Medulla oblongata (tissue), 1 donor: Measurements from ENCODE around the gene CHL1.

ENCODE experiments used
- DNase-seq: peaks from one replicate; pipeline ENCODE4 v3.0.0-alpha.2; 2015; ENCODE audit errors: extremely low spot score

Gene CHL1, protein sequence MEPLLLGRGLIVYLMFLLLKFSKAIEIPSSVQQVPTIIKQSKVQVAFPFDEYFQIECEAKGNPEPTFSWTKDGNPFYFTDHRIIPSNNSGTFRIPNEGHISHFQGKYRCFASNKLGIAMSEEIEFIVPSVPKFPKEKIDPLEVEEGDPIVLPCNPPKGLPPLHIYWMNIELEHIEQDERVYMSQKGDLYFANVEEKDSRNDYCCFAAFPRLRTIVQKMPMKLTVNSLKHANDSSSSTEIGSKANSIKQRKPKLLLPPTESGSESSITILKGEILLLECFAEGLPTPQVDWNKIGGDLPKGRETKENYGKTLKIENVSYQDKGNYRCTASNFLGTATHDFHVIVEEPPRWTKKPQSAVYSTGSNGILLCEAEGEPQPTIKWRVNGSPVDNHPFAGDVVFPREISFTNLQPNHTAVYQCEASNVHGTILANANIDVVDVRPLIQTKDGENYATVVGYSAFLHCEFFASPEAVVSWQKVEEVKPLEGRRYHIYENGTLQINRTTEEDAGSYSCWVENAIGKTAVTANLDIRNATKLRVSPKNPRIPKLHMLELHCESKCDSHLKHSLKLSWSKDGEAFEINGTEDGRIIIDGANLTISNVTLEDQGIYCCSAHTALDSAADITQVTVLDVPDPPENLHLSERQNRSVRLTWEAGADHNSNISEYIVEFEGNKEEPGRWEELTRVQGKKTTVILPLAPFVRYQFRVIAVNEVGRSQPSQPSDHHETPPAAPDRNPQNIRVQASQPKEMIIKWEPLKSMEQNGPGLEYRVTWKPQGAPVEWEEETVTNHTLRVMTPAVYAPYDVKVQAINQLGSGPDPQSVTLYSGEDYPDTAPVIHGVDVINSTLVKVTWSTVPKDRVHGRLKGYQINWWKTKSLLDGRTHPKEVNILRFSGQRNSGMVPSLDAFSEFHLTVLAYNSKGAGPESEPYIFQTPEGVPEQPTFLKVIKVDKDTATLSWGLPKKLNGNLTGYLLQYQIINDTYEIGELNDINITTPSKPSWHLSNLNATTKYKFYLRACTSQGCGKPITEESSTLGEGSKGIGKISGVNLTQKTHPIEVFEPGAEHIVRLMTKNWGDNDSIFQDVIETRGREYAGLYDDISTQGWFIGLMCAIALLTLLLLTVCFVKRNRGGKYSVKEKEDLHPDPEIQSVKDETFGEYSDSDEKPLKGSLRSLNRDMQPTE (N-terminal part only)

DNA sequence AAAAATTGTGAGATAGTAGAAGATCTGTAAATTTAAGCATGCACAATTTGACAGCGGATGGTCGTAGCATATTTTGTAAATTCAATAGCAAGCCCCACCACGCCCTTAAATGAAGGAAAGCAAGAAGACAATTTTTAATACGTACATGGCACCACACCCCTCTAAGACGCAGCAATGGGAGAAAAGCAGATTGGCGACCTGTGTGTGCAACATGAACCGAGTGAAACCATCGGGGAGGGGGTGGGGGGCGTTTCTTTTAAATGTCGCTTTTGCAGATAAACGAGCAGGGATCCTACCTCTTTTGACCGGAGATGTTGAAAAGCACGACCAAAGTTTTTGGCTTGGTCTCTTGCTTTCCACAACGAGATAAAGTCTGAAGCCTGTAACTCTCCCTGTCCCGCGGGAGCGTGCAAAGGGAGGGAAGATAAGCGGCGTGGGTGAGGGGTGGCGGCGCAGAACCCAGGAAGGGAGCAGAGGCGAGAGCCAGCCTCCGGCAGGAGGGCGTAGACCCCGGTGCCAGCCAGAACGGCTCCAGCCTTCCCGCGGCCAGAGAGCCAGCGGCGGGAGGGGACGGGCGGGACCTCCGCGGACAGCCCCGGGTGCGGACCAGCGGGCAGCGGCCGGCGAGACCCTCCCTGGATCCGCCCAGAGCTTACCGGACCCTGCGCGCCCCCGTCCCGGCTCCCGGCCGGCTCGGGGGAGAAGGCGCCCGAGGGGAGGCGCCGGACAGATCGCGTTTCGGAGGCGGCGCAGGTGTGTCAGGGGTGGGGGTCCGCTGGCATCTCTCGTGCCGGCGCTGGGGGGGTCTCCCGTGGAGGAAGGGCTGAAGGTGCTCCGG is at the start of gene CHL1:
Gene CHL1 (plus strand): TSS at position 453 of the 838 bp plus-strand sequence. CDS start 123,014 bp downstream, outside the sequence.
- DNase-seq = no peak

DNA sequence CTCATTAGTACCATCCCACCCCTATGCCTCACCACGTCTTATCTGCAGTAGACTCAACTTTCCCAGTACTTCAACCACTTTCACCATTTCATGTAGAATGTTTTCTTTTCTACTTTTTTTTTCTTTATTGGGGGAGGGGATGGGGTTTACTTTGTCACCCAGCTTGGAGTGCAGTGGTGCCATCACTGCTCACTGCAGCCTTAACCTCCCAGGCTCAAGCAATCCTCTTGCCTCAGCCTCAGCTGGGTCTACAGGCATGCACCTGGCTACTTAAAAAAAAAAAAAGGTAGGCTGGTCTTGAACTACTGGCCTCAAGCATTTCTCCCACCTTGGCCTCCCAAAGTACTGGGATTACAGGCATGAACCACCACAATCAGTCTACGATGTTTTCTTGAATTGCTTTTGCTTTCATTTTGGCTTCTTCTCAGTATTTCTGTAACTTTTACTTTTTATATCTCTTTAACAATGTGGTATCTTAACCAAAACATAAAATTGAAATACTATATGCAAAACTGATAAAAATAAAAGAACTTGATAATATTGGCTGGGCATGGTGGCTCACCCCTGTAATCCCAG is 44.9 kb upstream of the CHL1 start:
- no peak for DNase-seq

DNA sequence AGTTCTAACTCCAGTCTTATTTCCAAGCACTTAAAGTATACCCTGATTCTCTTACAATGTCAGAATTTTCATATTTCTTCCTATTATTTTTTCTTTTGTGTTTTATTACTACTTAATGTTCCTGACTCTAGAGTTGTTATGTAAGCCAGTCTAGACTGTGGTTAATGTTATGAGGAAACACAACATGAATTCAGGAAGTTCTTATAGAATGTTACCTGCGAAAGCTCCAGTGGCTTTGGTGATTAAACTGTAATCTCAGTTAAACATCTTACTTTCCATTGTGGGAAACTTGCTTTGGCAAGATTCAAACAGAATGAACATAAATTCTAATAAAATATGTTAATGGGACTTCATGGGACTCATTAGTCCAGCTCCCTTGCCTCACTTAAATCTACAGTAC is 36.6 kb upstream of the CHL1 start:
- no peak for DNase-seq

DNA sequence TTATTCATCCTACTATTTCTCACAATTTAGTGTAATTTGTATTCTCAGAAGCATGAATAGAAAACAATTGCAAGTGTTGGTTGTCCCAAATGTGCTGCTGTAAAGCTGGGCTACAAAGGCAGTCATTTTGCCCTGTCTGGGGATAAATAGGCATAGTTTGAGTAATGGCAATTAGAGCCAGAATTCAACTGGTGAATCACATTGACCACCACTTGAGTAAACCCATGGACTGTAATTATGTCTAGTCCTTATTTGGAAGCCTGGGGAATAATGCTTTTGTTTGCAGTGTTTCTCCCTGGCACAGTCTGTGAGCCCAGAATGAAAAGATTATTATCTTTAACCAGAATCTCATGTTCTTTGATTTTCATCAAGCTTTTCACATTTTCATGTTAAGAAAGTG is 30.5 kb upstream of the CHL1 start:
- peak; percentile 16 for DNase-seq

DNA sequence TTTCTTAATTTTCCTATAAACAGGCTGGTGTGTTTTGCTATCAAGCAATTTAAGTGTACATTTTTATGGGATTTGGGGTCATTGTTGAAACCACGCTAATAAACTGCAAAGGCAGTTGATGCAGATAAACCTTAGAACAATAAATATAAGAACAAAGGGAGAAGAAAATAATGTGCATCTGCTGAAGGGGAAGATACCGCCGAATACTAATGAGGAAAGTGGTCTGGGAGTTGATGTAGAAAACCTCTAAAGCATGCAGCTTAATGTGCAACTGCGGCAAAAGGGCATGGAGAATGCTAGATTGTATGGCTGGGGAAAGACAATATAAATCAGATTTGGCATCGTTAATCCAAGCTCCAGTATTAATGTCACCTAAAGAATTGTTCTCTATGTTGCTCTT is 29.8 kb upstream of the CHL1 start:
- DNase-seq = no peak

DNA sequence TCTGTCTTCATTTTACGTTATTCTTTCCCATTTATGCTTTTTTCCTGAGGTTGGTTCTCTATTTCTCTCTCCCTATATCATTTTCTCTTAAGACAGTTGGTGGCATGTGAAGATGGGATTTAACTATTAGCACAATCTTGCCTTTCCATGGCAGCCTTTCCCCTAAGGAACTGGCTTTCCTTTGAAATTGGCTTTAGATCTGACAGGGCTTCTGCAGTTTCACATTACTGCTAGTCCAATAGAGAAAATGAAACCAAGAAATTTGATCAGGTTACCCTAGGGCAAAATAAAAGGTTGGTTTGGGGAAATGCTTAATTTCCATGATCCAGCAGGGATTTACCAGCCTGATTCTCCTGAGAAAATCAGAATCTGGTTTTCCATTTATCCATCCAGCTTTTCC is 22.7 kb upstream of the CHL1 start:
- no peak for DNase-seq

DNA sequence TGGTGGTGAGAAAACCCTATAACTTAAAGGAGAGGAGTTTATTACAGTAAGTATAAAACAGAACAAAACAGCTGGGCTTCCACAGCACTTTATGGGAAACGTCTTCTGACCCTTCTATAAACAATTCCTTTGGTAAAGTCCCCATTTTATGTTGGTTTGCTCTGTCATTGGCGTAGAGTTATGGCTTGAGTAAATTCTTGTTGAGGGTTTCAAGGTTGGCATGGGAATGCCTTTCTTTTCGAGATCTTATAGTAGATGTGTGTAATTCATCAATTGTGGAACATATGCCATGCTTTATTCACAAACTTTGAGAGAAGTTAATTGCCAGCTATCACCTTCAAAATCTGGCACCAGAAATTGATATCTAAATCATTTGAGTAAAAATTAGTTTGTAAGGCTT is 11.6 kb upstream of the CHL1 start:
- DNase-seq = no peak

DNA sequence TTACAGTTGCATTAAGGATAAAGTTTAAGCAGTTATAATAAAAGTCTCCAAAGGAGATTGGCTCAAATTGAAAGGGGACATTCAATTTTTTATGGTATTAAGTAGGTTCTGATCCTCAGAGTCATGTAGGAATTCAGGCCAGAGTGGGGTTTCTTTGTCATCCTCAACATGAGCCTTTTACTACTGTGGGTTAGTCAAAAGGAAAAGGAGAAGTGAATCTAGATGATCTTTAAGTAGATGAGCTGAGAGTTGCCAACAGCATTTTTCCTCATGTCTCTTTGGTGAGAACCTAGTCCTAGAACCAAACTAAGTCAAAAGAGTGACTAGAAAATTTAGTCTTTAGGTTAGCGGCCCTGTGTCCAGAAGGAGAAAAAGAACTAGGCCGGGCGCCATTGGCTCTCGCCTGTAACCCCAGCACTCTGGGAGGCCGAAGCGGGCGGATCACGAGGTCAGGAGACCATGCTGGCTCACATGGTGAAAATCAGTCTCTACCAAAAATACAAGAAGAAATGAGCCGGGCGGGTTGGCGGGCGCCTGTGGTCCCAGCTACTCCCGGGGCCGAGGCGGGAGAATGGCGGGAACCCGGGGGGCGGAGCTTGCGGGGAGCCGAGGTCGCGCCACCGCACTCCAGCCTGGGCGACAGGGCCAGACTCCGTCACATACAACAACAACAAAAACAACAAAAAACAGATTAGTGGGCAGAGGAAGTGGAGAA is 4.2 kb upstream of the CHL1 start:
- DNase-seq = no peak

DNA sequence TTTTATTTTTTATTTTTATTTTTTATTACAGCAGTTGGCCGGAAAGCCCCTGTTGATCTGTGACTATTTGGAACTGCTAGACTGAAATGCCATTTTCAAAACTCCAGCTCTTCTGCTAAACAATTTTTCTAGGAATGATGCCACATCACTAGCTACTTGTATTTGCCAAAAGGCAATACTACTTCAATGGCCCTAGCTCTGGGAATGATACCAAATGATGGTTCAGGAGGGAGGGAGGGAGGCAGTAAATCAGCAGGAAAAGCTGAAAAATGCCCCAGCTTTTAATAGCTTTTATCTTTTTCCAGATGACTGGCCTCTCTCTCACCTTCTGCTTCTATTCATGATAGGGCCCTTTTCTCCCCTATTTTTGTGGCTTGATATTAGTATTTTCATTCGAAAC is 2.6 kb upstream of the CHL1 start:
- peak; percentile 50 for DNase-seq

DNA sequence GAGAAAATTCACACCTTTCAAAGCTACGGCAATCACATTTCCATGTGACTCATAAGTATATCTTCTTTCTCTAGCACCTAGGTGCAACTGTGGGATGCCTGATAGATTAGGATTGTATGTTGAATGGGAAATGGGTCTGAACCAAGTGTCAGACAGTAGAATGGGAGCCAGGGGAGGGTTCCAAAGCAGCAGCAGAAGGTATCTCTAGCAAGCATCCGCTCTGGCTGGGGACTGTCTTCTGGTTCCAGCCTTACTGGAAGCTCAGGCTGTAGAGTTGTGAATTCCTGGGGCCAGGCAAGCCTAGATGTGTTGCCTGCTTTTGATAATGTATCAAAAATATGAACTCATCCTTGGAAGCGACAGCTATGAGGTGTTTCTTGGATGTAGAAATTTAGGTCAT is 2.1 kb upstream of the CHL1 start:
- no peak for DNase-seq

DNA sequence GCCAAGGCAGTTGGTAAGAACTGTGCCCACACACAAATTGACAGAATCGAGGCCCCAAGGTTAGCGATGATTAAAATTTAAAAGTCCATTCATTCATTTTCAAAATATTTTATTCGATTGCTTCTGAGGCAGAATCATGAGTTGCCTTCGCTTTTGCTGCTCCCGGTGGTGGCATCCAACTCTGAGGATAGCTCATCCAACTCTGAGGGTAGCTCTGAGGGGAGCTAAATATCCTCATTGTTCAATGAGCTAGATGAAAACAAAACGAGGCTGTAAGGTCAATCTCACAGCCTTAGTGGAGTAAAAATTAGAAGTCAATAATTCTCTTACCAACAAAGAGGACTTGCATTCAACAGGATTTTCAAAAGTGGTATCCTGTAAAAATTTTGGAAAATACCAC is 897 bp upstream of the CHL1 start:
- peak; percentile 63 for DNase-seq

DNA sequence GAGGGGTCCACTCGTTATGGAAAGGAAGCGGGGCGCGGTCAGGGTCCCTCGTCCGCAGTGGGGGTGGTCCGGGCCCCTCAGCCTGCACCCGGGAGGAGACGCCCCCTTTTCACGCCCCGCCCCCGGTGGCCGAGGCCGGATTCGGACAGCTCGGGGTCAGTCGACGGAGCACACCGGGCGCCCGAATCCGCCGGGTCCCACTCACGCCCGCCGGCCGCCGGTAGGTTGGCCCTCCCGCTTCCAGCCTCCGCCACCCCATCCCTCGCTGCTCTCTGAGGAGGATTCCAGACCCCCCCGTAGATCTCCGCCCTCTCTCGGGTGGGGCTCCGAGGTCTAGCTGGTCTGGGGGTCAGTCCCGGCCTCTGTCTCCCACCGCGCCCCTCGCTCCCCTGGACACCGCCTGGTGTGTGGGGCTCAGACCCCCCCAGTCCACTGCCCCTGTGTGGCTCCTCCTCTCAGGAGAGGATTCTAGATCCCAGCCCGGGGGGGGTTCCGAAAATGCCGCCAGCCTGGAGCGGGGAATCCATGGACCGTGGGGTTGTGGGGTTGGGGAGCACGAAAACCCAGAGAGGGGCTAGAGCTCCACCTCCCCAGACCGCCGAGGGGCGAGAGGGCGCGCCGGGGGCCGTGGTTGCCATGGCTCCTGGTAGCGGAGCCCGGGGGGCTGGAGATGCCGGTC is 725 bp downstream of the CHL1 start:
- no peak for DNase-seq

DNA sequence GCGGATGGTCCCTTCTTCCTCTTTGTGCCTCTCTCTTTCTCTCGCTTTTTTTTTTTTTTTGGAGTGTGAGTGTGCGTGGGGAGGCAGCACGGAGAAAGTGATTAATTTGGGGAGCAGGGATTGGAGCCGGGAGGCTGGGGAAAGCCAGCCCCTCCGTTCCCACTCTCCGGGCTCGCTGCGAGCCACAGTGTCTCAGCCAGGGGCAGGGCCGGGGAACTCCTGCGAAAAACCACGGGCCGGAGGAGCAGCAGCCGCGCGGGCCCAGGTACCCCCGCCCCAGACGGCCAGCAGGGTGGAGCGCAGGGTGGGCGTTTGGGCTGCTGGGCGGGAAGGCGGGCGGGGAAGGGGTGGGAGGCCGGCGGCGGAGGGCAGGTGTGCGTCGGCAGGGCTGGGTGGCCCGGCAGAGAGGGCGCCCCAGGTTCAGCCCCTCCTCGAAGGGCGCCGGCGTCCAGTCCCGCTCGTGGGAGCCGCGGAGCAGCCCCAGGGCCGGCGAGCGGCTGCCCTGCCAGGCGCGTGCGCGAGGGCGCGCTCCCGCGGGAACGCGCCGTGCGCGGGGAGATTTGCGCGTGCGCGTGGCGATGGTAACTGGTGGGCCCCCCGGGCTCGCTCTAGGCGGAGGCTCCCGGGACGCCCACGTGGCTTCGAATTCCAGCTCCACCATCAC is 1.4 kb downstream of the CHL1 start:
- no peak for DNase-seq

DNA sequence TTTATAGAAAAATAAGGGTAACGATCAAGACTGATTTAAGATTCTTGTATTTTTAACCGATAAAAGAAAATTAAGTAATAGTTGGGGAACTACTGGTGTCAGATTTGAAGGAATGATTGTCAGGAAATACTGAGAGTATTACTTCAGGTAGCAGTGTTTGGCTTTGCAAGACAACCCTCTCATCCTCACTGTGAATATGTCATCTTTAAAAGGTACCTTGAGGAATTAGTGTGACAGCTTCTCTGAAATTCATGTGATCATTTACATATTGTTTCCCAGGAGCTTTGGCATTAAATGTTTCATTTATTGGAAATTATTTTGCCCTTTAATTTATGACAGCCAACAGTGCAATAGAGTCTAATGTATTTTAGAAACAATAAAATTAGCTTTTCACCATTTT is 3.3 kb downstream of the CHL1 start:
- no peak for DNase-seq

DNA sequence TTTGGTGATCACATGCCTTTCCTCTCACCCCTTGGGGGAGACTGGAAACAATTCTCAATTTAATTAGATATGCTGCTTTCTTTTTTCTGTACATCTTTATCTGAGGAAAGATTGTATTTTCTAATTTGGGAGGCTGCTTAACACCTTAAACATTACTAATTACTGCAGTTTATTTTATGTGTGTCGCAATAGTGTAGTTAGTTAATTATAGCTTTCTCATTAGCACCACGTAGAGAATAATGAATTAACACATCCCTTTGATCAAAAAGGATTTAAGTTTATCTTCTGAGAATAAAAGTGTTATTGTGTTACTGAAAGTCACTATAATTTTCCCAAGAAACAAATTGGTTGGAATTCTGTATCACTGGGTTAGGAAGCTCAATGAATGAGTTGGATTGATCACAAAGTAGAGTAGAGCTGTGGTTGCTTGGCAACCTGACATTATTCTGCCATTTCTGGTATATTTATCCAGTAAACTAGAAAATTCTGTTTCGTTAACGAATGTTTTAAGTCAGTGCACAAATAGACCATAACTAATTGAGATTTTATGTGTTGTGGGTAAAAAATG is 4.3 kb downstream of the CHL1 start:
- no peak for DNase-seq

DNA sequence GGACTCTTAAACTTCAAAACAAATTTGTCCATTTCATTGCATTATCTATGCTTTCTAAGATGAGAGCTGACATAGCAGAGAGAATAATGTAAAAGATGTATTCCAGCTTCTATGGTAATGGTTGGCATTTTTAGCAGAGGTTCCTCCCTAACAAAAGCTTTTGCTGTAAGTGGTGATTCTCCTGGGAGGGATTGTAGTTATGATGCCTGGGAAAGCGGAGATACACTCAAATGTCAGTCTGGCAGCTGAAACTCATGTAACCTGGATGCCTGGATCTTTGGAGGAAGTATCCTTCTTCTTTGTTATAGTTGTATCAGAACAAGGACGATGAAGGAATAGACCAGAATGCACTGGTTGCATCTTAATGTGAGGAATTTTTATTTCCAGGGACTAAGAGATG is 7.5 kb downstream of the CHL1 start:
- DNase-seq = no peak

DNA sequence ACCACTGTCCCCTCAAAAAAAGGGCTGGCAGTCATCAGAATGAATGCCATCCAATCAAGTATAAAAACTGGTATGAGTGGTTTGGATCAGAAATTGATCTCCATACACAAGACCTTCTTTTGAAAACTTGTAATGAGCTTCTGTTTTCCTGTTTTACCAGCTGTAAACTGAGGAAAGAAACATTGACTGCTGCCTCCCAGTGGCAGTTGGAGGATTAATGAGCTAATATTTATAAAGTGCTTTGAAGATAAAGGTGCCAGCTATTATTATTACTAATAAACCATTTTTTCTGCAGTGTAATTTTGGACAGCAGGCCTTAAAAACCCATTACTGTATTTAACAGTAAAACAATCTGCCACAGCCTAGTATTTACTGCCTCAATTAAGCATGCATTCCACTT is 11.4 kb downstream of the CHL1 start:
- no peak for DNase-seq

DNA sequence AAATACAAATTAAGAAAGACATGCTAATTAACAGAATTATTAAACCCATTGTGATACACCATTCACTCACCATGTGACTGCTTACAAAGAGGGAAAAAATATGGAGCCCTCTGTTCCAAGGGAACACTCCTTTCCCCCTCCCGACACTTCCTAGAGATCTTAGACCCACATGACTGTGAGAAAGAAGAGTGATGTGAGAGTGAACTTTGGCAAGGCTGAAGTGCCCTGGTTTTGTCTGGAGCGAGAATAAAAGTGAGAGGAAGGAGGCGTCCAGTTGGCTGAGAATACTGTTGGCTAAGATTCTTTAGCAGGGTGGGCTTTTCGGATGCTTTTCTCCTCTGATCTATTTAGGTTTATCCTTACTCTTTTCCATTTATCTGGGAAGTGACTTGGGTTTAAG is 14.1 kb downstream of the CHL1 start:
- peak; percentile 70 for DNase-seq

DNA sequence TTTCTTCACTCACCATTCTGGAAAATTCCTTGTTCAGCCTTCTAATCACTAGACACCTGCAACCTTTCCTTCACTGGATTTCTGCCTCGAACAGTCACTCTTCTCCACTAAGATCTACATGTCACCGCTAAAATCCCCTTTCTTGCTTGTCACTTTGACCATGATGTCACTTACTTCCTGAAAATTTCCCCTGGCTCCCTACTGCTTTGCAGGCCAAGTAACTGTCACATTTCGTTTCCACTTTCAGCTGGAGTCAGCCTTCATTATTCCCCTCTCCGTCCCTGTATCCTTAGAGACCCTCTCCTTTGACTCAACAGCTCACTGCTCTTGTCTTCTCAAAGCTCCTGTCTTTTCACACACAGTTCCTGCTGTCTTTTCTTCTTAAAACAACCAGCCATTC is 15.9 kb downstream of the CHL1 start:
- DNase-seq = peak; percentile 54
